ENCODE measurements around the gene KCTD4.

GRCh38 chr13:45180303-45180702, 20.5 kb downstream of the KCTD4 start:
- TF ChIP-seq EP300 (IDR thresholded peaks at IDR 0.05; ENCODE audit: borderline replicate concordance) (no peak), FOXM1 (IDR thresholded peaks at IDR 0.05; ENCODE audit: borderline replicate concordance, low read depth) (no peak), TEAD4 (IDR thresholded peaks at IDR 0.05) (no peak), CEBPB (IDR thresholded peaks at IDR 0.05) (no peak), EGR1 (IDR thresholded peaks at IDR 0.05) (no peak), TAF1 (IDR thresholded peaks at IDR 0.05; ENCODE audit: low read depth) (no peak), RAD21 (IDR thresholded peaks at IDR 0.05; ENCODE audit: low read depth) (no peak), REST (IDR thresholded peaks at IDR 0.05; ENCODE audit: low read depth) (no peak), MAX (IDR thresholded peaks at IDR 0.05) (no peak), YY1 (IDR thresholded peaks at IDR 0.05; ENCODE audit: low read depth) (no peak), USF1 (IDR thresholded peaks at IDR 0.05) (no peak), ZBTB7A (IDR thresholded peaks at IDR 0.05; ENCODE audit: low read depth) (no peak), CREB1 (IDR thresholded peaks at IDR 0.05; ENCODE audit: low read depth) (no peak), NFIC (IDR thresholded peaks at IDR 0.05) (no peak)
